ENCODE measurements around the gene RNASE7.
"Not testable (repeated sequence)": the region's sequence is repeated elsewhere in the genome, so short reads cannot be mapped to it uniquely, and the experiment has no call there.

The RNASE7 gene

GRCh38 chr14:21023817-21024584 is 18.2 kb upstream of the RNASE7 start:
- no peak for DNase-seq

DNA sequence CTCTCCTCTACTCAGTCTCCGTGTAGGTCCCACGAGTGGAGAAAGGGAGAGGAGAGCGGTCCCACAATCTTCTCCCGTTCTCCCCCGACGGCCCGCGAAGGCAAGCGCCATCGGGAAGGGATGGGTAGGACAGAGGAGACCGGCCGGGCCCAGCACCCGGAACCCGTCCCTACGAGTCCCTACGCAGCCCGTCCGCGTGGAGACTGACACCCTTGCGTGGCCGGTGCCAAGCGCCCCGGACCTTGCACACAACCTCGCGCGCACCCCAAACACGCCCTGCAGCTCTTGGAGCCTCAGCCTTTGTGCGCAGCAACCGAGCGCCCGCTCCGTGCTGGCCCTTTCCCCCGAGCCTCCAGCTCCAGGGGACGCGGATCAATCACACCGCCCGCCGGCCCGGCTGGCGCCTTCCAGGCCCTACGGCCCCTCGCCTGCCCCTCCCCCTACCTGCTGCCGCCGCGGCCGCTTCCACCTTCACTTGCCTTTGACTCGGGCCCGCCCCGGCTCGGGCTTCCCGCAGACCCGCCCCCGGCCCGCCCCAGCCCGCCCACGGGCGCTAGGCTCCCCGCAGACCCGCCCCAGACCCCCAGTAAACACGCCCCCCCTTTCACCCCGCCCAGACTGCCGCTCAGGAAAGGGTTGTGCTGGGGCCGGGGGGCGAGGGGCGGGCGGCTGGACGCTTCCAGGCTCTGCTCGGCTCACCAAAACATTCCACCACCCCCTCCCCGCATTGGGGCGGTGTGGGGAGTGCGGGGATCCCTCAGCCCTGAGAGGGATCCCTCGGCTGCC is 17.4 kb upstream of the RNASE7 start, which contains the start of gene NDRG2:
NDRG2 (minus strand) TSS at position 477 of the 786 bp plus-strand sequence. CDS start 1,746 bp downstream, outside the sequence.
- DNase-seq, result peak; percentile 69 to 87

- DNase-seq, result peak; percentile 83 to 88
These were observed 16.5 kb upstream of the RNASE7 start for GRCh38 chr14:21025371-21026273.

DNA sequence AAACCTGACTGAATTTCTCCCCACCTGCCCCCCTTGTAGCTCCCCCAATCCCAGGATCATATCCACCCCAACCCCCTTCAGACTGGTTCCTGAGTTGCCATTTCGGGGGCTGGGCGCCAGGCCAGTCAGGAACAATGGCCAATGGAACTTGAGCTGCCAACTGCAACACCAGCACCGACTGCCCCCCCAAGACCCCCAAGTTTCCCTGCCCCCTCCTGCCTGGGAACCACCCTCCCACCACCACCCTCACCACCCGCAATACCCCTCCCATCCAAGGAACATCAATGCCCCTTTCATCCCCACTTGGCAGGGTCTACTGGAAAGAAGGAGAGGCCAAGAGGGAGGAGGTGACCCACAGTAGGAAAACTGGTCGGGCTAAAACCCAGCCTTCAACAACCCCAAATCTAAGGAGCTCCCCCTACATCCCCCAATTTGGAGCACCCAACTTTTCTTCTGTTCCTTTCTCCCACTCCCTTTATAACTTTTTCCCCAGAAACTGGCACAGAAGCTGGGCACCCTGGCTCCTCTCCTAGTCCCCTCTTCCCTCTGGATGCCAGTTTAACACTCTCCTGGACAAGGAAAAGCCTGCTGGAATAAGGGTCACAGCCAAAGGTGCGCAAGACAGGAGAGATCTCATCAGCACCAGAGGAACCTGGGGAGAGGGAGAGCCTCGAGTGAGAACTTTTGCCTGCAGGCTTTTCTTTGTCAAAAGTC is 15.7 kb upstream of the RNASE7 start:
- DNase-seq, result peak; percentile 88 to 93

- no peak for DNase-seq
These were observed 15.2 kb upstream of the RNASE7 start for GRCh38 chr14:21026988-21027315.

GRCh38 chr14:21029917-21030316 is 12.2 kb upstream of the RNASE7 start, which contains the start of gene TPPP2:
Gene TPPP2, plus strand, starts transcription at chr14:21030217. Its CDS starts 365 bp downstream, at chr14:21030582.
- no peak for DNase-seq

GRCh38 chr14:21030531-21030930 is 11.6 kb upstream of the RNASE7 start:
- no peak for DNase-seq

GRCh38 chr14:21032326-21033132 is 9.6 kb upstream of the RNASE7 start:
- DNase-seq, result no peak

GRCh38 chr14:21033133-21033698 is 8.9 kb upstream of the RNASE7 start:
- DNase-seq, result no peak

DNA sequence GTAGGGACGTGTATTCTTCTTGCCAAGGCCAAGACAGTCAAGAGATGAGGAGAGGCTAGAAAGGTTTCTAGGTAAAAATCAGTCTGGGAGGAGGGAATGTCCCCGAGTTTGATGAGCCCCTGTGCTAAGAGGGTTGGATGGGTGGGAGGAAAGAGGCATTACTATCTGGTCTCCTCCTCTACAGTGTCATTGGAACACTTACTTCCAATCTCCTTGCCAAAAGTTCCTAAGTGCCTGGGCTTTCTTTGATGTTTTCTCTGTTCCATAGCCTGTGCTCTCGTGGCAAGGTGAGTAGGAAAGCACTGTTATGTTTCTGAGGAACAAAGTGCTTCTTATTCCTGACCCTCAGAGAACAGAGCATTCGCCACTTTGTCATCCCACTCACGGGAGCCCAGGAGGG is 7.5 kb upstream of the RNASE7 start, which contains the start of gene RNASE13:
RNASE13 (minus strand) TSS at position 101 of the 400 bp plus-strand sequence. CDS start 519 bp downstream, outside the sequence.
- DNase-seq, result no peak

DNA sequence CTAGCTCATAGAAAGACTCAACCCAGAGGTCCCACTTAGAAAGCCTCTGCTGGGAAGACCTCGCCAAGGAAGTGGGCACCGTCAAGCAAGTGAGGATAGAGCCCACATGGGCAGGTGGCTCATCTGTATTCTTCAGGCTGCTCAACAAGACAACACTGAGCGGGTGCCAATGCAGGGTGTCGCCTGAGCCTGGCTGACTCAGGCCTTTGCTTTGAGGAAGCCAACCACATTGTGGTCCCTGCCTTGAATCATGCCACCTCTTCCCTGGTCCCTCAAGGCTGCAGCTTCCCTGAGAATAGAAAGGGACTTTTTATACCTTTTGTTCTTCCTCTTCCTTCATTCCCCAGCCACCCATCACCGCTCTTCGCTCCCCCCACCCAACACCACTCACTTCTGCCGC is 5.4 kb upstream of the RNASE7 start:
- DNase-seq, result no peak

DNA sequence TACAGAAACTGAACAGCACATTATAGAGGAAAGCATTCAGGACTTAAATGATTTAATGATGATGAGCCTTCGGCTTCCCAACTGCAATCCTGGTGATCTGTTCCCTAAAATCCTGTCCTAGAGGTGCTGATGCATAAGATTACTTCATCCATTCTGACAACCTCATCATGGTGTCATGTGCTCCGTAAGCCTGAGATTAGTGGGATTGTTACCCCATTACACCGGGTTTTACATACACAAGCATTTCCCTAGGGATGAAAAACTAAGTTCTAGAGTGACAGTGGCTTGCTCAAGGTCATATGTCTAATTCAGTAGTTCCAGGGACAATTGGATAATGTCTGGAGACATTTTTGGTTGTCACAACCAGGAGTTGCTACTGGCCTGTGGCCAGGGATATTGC is 5.0 kb upstream of the RNASE7 start:
- DNase-seq, result no peak

GRCh38 chr14:21038441-21039422 is 3.4 kb upstream of the RNASE7 start:
- DNase-seq, result peak; percentile 73 to 86

DNA sequence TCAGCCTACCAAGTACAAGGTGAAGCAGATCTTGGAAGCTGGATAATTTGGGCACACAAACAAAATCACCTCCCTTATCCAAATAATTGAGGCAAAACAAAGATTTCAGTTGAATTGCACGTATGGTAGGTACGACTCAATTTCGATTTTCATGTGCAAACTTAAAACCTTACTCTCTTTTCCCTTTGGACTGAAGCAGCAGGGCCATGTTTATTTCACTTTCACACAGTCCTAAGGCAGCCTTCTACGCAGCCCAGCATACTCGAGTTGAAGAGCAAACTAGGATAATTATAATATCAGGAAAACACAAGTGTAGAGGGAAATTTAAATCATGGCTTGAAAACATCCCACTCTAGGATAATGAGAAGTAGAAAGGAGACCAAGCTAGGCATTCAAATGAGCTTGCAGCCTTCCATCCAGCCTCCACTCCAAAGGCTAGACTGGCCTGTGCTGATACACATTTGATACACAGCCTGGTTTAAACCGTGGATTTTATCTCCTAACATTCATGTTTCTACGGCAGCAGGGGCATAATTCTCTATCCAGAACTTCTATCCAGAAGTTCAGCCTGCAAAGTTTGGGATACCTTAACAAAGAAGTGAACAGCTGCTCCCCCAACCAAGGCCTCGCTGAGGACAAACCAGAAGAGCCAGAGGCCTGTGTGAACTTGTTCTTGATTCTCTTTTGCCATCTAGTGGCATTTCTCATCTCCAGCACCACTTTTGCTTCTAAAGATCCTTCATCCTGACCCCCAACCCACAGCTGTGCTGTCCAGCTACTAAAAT is 2.4 kb upstream of the RNASE7 start:
- DNase-seq, result peak; percentile 50 to 89

- no peak for DNase-seq
These were observed 1.7 kb upstream of the RNASE7 start for GRCh38 chr14:21040370-21040925.

GRCh38 chr14:21040941-21041340 is 1.2 kb upstream of the RNASE7 start:
- DNase-seq, result not testable (repeated sequence)

GRCh38 chr14:21042918-21043317 is 756 bp downstream of the RNASE7 start:
- peak; percentile 47 to 49 for DNase-seq

GRCh38 chr14:21043387-21043973 is 1.3 kb downstream of the RNASE7 start:
- no peak for DNase-seq
